ENCODE results near the gene FILIP1L.

The FILIP1L gene

GRCh38 chr3:100104817-100105413 lies 9.4 kb downstream of the FILIP1L start:
- no peak for TF ChIP-seq ZBTB7A (IDR thresholded peaks at IDR 0.05; ENCODE audit: low read depth)
- no peak for TF ChIP-seq YY1 (IDR thresholded peaks at IDR 0.05; ENCODE audit: low read depth)
- no peak for TF ChIP-seq TAF1 (IDR thresholded peaks at IDR 0.05; ENCODE audit: low read depth)
- no peak for TF ChIP-seq CEBPB (IDR thresholded peaks at IDR 0.05)
- no peak for TF ChIP-seq NFIC (IDR thresholded peaks at IDR 0.05)
- no peak for TF ChIP-seq USF1 (IDR thresholded peaks at IDR 0.05)
- TF ChIP-seq EGR1 (IDR thresholded peaks at IDR 0.05): no peak
- no peak for TF ChIP-seq REST (IDR thresholded peaks at IDR 0.05; ENCODE audit: low read depth)
- no peak for TF ChIP-seq FOXM1 (IDR thresholded peaks at IDR 0.05; ENCODE audit: borderline replicate concordance, low read depth)
- no peak for TF ChIP-seq RAD21 (IDR thresholded peaks at IDR 0.05; ENCODE audit: low read depth)
- no peak for TF ChIP-seq TCF12 (IDR thresholded peaks at IDR 0.05; ENCODE audit: low read depth)
- TF ChIP-seq CREB1 (IDR thresholded peaks at IDR 0.05; ENCODE audit: low read depth): no peak
- TF ChIP-seq MAX (IDR thresholded peaks at IDR 0.05): no peak
- TF ChIP-seq TEAD4 (IDR thresholded peaks at IDR 0.05): no peak
- no peak for TF ChIP-seq EP300 (IDR thresholded peaks at IDR 0.05; ENCODE audit: borderline replicate concordance)

- no peak for TF ChIP-seq ZBTB7A (IDR thresholded peaks at IDR 0.05; ENCODE audit: low read depth)
- TF ChIP-seq EGR1 (IDR thresholded peaks at IDR 0.05): no peak
- no peak for TF ChIP-seq REST (IDR thresholded peaks at IDR 0.05; ENCODE audit: low read depth)
- TF ChIP-seq USF1 (IDR thresholded peaks at IDR 0.05): no peak
- TF ChIP-seq FOXM1 (IDR thresholded peaks at IDR 0.05; ENCODE audit: borderline replicate concordance, low read depth): no peak
Measured at GRCh38 chr3:100104442-100104798, 9.9 kb downstream of the FILIP1L start.

- TF ChIP-seq NFIC (IDR thresholded peaks at IDR 0.05) (0 out of 2 replicates have a peak, but pooled peaks have one; percentile 7), EP300 (IDR thresholded peaks at IDR 0.05; ENCODE audit: borderline replicate concordance) (no peak), FOXM1 (IDR thresholded peaks at IDR 0.05; ENCODE audit: borderline replicate concordance, low read depth) (no peak)
Measured at GRCh38 chr3:100103558-100104441, 10.5 kb downstream of the FILIP1L start.

- no peak for TF ChIP-seq YY1 (IDR thresholded peaks at IDR 0.05; ENCODE audit: low read depth)
Measured at GRCh38 chr3:100102757-100103156, 11.5 kb downstream of the FILIP1L start.

- no peak for TF ChIP-seq USF1 (IDR thresholded peaks at IDR 0.05)
- TF ChIP-seq TAF1 (IDR thresholded peaks at IDR 0.05; ENCODE audit: low read depth): no peak
- TF ChIP-seq TEAD4 (IDR thresholded peaks at IDR 0.05): no peak
- no peak for TF ChIP-seq REST (IDR thresholded peaks at IDR 0.05; ENCODE audit: low read depth)
- TF ChIP-seq CEBPB (IDR thresholded peaks at IDR 0.05): no peak
- no peak for TF ChIP-seq ZBTB7A (IDR thresholded peaks at IDR 0.05; ENCODE audit: low read depth)
- no peak for TF ChIP-seq TCF12 (IDR thresholded peaks at IDR 0.05; ENCODE audit: low read depth)
- TF ChIP-seq YY1 (IDR thresholded peaks at IDR 0.05; ENCODE audit: low read depth): no peak
- TF ChIP-seq EGR1 (IDR thresholded peaks at IDR 0.05): no peak
- TF ChIP-seq NFIC (IDR thresholded peaks at IDR 0.05): no peak
- TF ChIP-seq CREB1 (IDR thresholded peaks at IDR 0.05; ENCODE audit: low read depth): no peak
- no peak for TF ChIP-seq MAX (IDR thresholded peaks at IDR 0.05)
Measured at GRCh38 chr3:100100425-100100824, 13.9 kb downstream of the FILIP1L start.
